NCI-H748 (cell line): Measurements from ENCODE around the gene ACSM6.
"Not testable (repeated sequence)": the region's sequence is repeated elsewhere in the genome, so short reads cannot be mapped to it uniquely, and the experiment has no call there.

Source experiments
- DNase-seq: peaks from one replicate; lab custom pipeline; 2025; ENCODE audit not compliant: unreplicated experiment; lab: John Stamatoyannopoulos, UW

ACSM6 gene

GRCh38 chr10:95214793-95215192 lies 20.8 kb downstream of the ACSM6 start:
- no peak for DNase-seq

- no peak for DNase-seq
Measured at GRCh38 chr10:95217476-95217875, 23.4 kb downstream of the ACSM6 start.

DNA sequence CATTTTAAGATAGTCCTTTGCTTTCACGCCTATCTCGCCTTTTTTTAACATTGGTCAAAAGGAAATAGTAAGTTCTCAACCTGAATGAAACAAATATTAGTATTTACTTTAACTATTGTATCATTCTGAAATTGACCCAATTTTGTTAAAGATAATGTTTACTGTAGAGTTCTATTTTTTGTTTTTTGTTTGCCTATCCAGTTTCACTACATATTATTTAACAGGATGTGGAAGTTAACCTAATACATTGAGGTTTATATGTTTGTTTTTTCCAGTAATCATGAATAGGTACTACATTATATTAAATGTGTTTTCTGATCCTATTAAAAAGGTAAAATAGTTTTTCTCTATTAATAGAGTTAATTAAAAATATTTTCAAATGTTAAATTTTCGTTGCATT lies 26.5 kb downstream of the ACSM6 start:
- no peak for DNase-seq

- DNase-seq = no peak
Measured at GRCh38 chr10:95221124-95221523, 27.1 kb downstream of the ACSM6 start.

DNA sequence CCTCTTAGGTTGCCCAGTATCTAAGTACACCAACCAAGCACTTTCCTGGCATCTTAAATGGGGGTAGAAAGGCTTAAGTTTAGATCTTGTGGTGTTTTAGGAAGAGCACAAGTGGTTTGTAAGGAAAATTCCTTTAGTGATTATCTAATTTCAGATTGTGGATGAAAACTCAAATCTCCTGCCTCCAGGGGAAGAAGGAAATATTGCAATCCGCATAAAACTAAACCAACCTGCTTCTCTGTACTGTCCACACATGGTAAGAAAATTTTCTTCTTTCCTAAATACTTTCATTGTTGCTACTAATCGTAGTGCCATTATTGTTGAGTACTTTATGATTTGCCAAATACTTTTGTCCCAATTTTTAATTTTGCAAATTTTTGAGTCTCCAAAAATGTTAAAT lies 31.1 kb downstream of the ACSM6 start:
- no peak for DNase-seq

DNA sequence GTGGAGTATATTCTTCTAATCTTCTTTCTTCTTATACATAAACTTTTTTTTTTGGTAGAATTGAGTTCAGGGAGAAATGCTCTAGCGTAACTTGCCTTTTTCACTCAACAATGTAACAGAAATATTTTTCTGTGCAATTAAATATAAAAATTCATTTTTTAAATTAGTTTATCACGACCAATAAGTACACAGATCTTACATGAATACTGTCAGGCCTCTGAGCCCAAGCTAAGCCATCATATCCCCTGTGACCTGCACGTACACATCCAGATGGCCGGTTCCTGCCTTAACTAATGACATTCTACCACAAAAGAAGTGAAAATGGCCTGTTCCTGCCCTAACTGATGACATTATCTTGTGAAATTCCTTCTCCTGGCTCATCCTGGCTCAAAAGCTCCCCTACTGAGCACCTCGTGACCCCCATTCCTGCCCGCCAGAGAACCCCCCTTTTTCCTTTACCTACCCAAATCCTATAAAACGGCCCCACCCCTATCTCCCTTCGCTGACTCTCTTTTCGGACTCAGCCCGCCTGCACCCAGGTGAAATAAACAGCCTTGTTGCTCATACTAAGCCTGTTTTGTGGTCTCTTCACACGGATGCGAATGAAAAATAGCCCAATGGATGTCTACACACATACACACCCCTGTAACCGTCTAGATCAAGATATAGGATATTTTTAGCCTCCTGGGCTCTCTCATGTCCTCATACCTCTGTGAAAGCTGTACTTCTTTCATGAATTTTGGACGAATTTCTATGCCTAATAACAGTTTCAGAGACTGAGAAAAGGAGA lies 35.1 kb downstream of the ACSM6 start:
- not testable (repeated sequence) for DNase-seq

DNA sequence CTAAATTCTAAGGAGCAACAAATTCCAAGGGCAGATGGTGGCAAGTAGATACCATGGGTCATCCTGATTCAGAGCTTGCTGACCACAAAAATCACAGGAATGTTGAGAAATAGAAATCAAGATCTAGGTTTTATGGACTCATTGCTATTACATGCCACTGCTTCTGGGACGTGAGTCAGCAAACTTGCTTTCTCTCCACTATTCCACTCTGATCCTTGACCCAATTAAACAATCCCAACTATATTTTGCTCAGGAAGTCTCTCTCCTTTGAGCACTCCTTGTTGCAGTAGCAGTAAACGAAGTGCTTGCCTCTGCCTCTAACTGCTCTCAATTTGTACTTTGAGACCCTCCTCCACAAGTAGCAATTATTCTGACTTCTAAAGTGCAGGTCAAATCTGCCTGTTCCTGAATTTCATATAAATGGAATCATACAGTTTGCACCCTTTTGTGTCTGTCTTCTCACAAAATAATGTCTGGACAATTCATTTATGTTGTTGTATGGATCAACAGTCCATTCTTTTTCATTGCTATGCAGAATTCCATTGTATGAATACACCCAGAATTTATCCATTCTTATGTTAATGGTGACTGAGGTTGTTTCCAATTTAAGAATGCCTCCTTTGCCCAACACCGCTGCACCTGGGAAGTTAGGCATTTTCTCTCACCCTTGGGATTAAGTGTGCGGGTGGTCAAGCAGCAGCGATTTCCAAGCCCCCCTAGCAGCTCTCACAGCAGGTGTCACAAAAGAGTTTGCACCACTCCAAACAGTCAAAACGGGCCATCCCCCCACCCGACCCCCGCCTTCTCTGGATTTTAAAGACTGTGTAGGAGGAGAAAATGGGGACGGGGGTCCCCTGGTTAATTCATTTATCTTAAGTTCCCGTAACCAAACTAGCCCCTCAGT lies 35.9 kb downstream of the ACSM6 start:
- no peak for DNase-seq

DNA sequence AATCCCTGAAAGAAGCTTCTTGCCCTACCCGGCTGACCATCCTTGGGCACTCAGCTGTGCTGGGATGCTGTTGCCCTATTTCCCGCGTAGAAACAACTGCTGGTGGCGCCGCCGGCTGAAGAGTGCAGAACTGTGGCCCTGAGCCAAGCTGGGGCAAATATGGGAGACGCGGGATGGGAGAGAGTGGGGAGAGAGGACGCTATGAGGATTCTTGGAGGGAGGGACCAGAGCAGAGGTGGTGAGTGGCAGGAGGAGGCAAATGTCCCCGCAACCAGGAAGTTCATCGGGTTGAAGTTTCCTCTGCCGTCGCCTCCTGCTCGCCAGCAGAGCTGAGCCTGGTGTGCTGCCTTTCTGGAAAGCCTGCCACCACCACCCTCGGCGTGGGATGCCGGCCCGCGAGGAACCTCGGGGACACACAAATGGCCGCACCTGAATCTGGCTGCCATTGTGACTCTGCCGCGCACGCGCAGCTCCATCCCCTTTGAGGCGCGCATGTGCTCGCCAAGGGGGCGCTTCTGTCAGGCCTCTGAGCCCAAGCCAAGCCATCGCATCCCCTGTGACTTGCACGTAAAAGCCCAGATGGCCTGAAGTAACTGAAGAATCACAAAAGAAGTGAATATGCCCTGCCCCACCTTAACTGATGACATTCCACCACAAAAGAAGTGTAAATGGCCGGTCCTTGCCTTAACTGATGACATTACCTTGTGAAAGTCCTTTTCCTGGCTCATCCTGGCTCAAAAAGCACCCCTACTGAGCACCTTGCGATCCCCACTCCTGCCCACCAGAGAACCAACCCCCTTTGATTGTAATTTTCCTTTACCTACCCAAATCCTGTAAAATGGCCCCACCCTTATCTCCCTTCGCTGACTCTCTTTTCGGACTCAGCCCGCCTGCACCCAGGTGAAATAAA lies 36.9 kb downstream of the ACSM6 start:
- peak; percentile 50 for DNase-seq

GRCh38 chr10:95233377-95234034 lies 39.5 kb downstream of the ACSM6 start:
- DNase-seq = no peak

GRCh38 chr10:95234951-95235350 lies 40.9 kb downstream of the ACSM6 start:
- DNase-seq = no peak

GRCh38 chr10:95235676-95236067 lies 41.6 kb downstream of the ACSM6 start:
- DNase-seq = no peak

GRCh38 chr10:95236068-95236903 lies 42.2 kb downstream of the ACSM6 start:
- no peak for DNase-seq

- peak; percentile 2 for DNase-seq
Measured at GRCh38 chr10:95237376-95238170, 43.5 kb downstream of the ACSM6 start.

DNA sequence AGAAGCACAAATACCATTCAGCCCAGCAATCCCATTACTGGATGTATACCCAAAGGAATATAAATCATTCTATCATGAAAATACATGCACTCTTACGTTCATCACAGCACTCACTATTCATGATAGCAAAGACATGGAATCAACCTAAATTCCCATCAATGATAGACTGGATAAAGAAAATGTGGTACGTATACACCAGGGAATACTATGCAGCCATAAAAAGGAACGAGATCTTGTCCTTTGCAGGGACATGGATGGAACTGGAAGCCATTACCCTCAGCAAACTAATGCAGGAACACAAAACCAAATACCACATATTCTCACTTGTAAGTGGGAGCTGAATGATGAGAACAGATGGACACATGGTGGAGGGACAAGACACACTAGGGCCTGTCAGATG lies 46.1 kb downstream of the ACSM6 start:
- DNase-seq = not testable (repeated sequence)

DNA sequence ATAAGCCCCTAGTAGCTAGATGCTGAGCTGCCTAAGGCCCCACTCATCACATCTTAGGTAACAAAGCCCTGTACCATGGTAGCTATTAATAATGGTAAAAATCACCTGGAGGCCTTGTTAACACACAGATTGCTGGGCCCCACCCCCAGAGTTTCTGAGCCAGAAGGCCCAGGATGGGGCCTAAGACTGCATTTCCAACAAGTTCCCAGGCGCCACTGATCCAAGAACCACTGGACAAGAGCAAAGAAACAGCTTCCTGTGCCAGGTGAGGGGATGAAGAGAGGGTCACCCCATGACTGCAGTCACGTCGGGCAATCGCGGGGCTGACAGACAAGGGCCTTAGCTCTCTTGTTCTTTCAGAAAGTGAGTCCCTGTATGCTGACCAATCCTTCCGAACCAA lies 46.8 kb downstream of the ACSM6 start:
- no peak for DNase-seq

GRCh38 chr10:95241533-95241932 lies 47.5 kb downstream of the ACSM6 start:
- DNase-seq = no peak

DNA sequence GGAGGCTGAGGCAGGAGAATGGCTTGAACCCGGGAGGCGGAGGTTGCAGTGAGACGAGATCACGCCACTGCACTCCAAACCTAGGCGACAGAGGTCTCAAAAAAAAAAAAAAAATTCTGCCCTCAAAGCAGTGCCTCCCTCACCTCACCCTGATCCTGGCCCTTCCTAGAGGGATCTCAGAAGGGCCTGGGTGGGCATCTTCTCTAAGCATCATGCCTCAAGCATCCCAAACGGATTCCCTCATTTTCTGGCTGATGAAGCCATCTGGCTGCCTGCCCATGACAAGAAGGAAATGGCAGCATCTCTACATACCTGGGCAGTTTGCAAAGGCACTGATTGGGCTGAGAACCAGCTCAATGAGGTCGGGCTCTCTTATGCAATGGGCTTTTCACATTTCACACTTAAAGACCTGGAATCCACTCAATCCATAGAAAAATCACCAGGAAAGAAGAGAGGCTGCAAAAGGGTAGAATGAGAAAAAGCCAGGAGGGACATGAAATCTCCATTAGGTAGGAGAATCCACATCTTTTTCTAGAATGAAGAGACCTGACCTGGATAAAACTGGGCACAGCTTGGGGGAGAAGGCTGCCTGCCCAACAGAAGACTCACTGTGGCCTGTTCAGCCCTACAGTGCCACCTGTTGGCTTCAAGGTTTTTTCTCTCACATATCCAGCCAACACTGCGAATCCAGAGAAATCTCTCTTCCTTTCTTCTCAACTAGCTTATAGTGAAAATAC lies 48.7 kb downstream of the ACSM6 start:
- DNase-seq = peak; percentile 52

DNA sequence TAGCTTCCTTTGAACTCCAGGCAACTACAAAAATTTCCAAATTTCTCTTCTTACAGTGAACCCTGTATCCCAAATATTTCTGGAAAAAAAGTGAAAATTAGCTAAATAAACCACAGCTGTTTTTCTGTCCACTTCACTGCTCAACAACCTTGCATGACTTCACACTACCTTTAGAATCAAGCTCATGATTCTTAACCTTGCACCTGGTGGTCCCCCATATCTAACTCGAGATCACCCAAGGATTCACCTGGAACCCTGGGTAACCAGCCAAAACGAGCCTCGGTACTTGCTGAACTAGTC lies 49.2 kb downstream of the ACSM6 start:
- DNase-seq = no peak
